GM13977 (cell line): ENCODE data around the gene HDGF.

Source experiments
- DNase-seq: peaks from one replicate; pipeline ENCODE4 v3.0.0; 2012; ENCODE audit warnings: low spot score
- CTCF ChIP-seq: IDR thresholded peaks from 2 replicates; pipeline ENCODE4 v1.5.1; 2012; ENCODE audit warnings: mild to moderate bottlenecking, control low read depth; ENCODE audit not compliant: insufficient read depth; ENCODE audit errors: extremely low read depth, missing control alignments
- in situ Hi-C: fragments of 300-500 bp; cut with MboI; formaldehyde crosslinking; loops from one replicate; pipeline ENCODE4 v1.12.0; 2022; ENCODE audit warnings: low sequenced_read_pairs, low pct_unique_long_range_greater_than_20kb, mixed read lengths, inconsistent platforms; ENCODE audit not compliant: unreplicated experiment

The HDGF gene

GRCh38 chr1:156743367-156744302 is 7.8 kb downstream of the HDGF start:
- no peak for TF ChIP-seq CTCF
- in situ Hi-C loops, result no loop called here
- DNase-seq, result no peak

- TF ChIP-seq CTCF, result no peak
Measured at GRCh38 chr1:156742801-156743200, 8.7 kb downstream of the HDGF start.

DNA sequence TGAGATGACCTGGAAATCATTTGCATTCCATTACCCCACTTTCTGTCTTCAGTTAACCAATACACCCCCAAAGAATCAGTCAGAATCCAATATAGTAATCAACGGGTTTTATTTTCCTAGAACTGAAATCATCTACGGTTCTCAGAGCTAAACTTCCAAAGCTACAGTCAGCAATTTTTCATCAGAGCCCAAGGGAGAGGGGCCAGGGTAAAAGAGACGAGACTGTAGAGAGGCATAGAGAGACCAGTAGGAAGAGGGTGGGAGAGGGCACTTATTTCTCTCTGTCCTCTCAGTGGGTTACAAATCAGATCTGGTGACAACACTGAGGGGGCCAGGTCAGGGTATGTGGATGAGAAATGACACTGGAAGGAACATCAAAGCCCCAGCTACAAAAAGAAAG is 9.5 kb downstream of the HDGF start:
- in situ Hi-C loops, result no loop called here
- no peak for TF ChIP-seq CTCF
- no peak for DNase-seq

More at GRCh38 chr1:156742801-156743200, 8.7 kb downstream of the HDGF start:
- in situ Hi-C loops, result no loop called here
- DNase-seq, result no peak

- no peak for DNase-seq
- in situ Hi-C loops, result no loop called here
- no peak for TF ChIP-seq CTCF
Measured at GRCh38 chr1:156741481-156741983, 9.9 kb downstream of the HDGF start.

DNA sequence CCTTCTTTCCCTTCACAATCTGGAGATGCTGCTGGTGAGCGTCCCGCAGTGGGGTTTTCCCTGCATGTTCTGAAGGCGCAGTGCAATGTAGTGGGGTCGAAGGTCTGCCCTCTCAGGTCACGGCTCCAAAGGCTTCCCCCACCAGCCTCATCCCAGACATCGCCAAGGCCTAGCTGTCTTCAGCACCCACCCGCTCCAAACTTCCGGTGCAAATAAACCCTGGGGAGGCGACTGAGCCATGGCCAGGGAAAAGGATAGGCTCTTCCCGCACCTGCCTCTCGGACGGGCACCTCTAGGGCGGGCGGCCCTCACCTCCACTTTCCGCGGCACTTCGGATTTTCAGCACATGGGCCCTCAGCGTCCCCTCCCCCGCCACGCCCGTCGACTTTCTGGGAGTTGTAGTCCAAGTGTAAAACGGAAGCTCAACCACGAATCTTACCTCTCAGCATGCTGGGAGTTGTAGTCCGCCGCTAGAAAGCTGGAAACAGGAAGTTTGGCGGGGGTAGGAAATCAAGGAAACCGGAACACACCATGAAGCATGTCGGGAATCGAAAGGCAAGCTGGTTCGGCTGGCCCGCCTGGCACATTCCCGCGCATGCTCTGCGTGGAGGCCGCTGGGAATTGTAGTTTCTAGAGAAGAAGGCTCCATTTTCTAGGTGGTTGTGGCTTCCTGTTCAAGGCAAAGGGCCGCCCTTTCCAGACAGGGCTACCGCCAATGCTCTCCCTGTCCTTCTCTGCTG is 10.6 kb downstream of the HDGF start, which contains the start of gene MRPL24:
Gene MRPL24 (minus strand): TSS at position 348 of the 740 bp plus-strand sequence. CDS start 2,384 bp downstream, outside the sequence.
- in situ Hi-C loops, result no loop called here

More for the DNA sequence above, 10.6 kb downstream of the HDGF start, which contains the start of gene MRPL24:
- no peak for TF ChIP-seq CTCF
- DNase-seq, result peak; percentile 93
